IMR-90 (cell line): ENCODE measurements around the gene ALKBH1. TPM values are rescaled to one million over a fixed set of nuclear protein-coding genes. Genes with fewer than 3 reads are reported as not detected.
A peak's percentile ranks its signal among the peaks of the same experiment; 100 is the strongest.

Experiments used
- ATAC-seq: fragments of 200-7000 bp; cut with Tn5 transposase; 2 replicates; pipeline ENCODE4 v1.9.1; 2020; ENCODE audit warnings: low read depth, mild to moderate bottlenecking, moderate library complexity
- BruUV-seq: library from RNA; stranded (reverse); fragments of 400-500 nt; replicated peaks from 2 replicates; lab custom pipeline; 2021; lab: Mats Ljungman, UMichigan
- CTCF ChIA-PET: fragments of 300-600 bp; formaldehyde crosslinking; extraction: SDS; loops from one replicate; lab custom pipeline; 2021; ENCODE audit warnings: antibody characterized with exemption; lab: Yijun Ruan, JAX
- POLR2A ChIA-PET: fragments of 300-600 bp; sonication (Branson Sonifier 250); formaldehyde crosslinking; loops from one replicate; lab custom pipeline; 2022; ENCODE audit warnings: antibody characterized with exemption; ENCODE audit not compliant: unreplicated experiment; lab: Charles Lee
- DNase-seq: peaks from one replicate; pipeline ENCODE4 v3.0.0; 2013
- H2AFZ ChIP-seq: replicated peaks from 2 replicates; pipeline ENCODE3; 2013; ENCODE audit warnings: low read length, mild to moderate bottlenecking; ENCODE audit not compliant: poor library complexity
- H2AK5ac ChIP-seq: 2 replicates; pipeline ENCODE4 v1.6.1; 2013; ENCODE audit warnings: low read depth, low read length, inconsistent platforms
- H2AK9ac ChIP-seq: replicated peaks from 2 replicates; pipeline ENCODE3; 2013; ENCODE audit warnings: mild to moderate bottlenecking, low read depth, low read length, moderate library complexity; ENCODE audit not compliant: poor library complexity
- H2BK120ac ChIP-seq: 2 replicates; pipeline ENCODE4 v1.6.1; 2013; ENCODE audit warnings: low read depth, low read length, inconsistent platforms
- H2BK15ac ChIP-seq: 3 replicates; pipeline ENCODE4 v1.6.1; 2013; ENCODE audit warnings: low read depth, low read length, inconsistent platforms
- H2BK20ac ChIP-seq: 2 replicates; pipeline ENCODE4 v1.6.1; 2013; ENCODE audit warnings: low read depth, mild to moderate bottlenecking, inconsistent platforms, low read length, moderate library complexity
- H2BK5ac ChIP-seq: 2 replicates; pipeline ENCODE4 v1.6.1; 2013; ENCODE audit warnings: mild to moderate bottlenecking, low read depth, low read length, inconsistent platforms; ENCODE audit not compliant: poor library complexity, severe bottlenecking
- H3K14ac ChIP-seq: replicated peaks from 2 replicates; pipeline ENCODE4 v1.6.1; 2013; ENCODE audit warnings: low read depth, low read length, inconsistent platforms
- H3K18ac ChIP-seq: 2 replicates; pipeline ENCODE4 v1.6.1; 2013; ENCODE audit warnings: low read depth, low read length, control low read depth
- H3K23ac ChIP-seq: 2 replicates; pipeline ENCODE4 v1.6.1; 2013; ENCODE audit warnings: low read depth, low read length, inconsistent platforms
- H3K27ac ChIP-seq: 2 replicates; pipeline ENCODE4 v1.5.1; 2013; ENCODE audit warnings: mild to moderate bottlenecking, control low read depth, low read length; ENCODE audit not compliant: insufficient read depth
- H3K27me3 ChIP-seq: 2 replicates; pipeline ENCODE4 v1.6.1; 2013; ENCODE audit warnings: low read length; ENCODE audit not compliant: control insufficient read depth, insufficient read depth
- H3K36me3 ChIP-seq: 2 replicates; pipeline ENCODE4 v1.6.1; 2013; ENCODE audit warnings: low read length, mixed read lengths; ENCODE audit not compliant: control insufficient read depth, insufficient read depth
- H3K4ac ChIP-seq: 2 replicates; pipeline ENCODE4 v1.6.1; 2013; ENCODE audit warnings: low read depth, low read length, inconsistent platforms
- H3K4me1 ChIP-seq: 2 replicates; pipeline ENCODE4 v1.6.1; 2013; ENCODE audit warnings: low read length, mixed read lengths; ENCODE audit not compliant: control insufficient read depth, insufficient read depth
- H3K4me2 ChIP-seq: 2 replicates; pipeline ENCODE4 v1.6.1; 2013; ENCODE audit warnings: low read depth, mild to moderate bottlenecking, control low read depth, low read length, moderate library complexity
- H3K4me3 ChIP-seq: 2 replicates; pipeline ENCODE4 v1.5.1; 2013; ENCODE audit warnings: low read depth, mild to moderate bottlenecking, control low read depth, low read length, moderate library complexity; ENCODE audit not compliant: insufficient read depth
- H3K56ac ChIP-seq: 2 replicates; pipeline ENCODE4 v1.6.1; 2013; ENCODE audit warnings: low read length, inconsistent platforms; ENCODE audit not compliant: insufficient read depth; ENCODE audit errors: extremely low read depth
- H3K79me1 ChIP-seq, 2 experiments: 2 replicates each; pipeline ENCODE4 v1.6.1; 2013; ENCODE audit warnings: low read length in 2 of 2, inconsistent platforms in 1 of 2, low read depth in 1 of 2
- H3K9ac ChIP-seq: 2 replicates; pipeline ENCODE4 v1.6.1; 2013; ENCODE audit warnings: low read depth, low read length, control low read depth
- H3K9me1 ChIP-seq: 2 replicates; pipeline ENCODE4 v1.6.1; 2013; ENCODE audit warnings: low read length, inconsistent platforms; ENCODE audit not compliant: insufficient read depth
- H3K9me3 ChIP-seq: 2 replicates; pipeline ENCODE4 v1.6.1; 2013; ENCODE audit warnings: low read length; ENCODE audit not compliant: control insufficient read depth, insufficient read depth
- H4K20me1 ChIP-seq: 2 replicates; pipeline ENCODE4 v1.6.1; 2013; ENCODE audit warnings: low read length, inconsistent platforms; ENCODE audit not compliant: insufficient read depth
- H4K5ac ChIP-seq: 2 replicates; pipeline ENCODE4 v1.6.1; 2013; ENCODE audit warnings: mild to moderate bottlenecking, low read depth, low read length, control low read depth
- H4K8ac ChIP-seq, 2 experiments: 2 replicates each; pipeline ENCODE4 v1.6.1; 2013; ENCODE audit warnings: low read depth in 2 of 2, low read length in 2 of 2, control low read depth in 1 of 2, inconsistent platforms in 1 of 2
- H4K91ac ChIP-seq: 2 replicates; pipeline ENCODE4 v1.6.1; 2013; ENCODE audit warnings: low read depth, low read length, inconsistent platforms; ENCODE audit not compliant: insufficient read depth
- CEBPB ChIP-seq: IDR thresholded peaks from 2 replicates; pipeline ENCODE4 v1.6.1; 2012; ENCODE audit warnings: low read depth, low read length, improper control_type of control experiment
- FOS ChIP-seq: fragments of 150-350 bp; IDR thresholded peaks from 2 replicates; pipeline ENCODE4 v1.6.1; 2016; ENCODE audit warnings: low read depth, low read length
- WGBS, 2 experiments: methylation state at CpG; one replicate each; pipeline versions ENCODE4 v1.1.5 to v1.1.7; 2013; ENCODE audit warnings: missing lambda C conversion rate in 2 of 2; ENCODE audit not compliant: insufficient read length in 1 of 2; ENCODE audit errors: extremely low coverage in 2 of 2; 5-methylcytosine and 5-hydroxymethylcytosine counted together
- dilution Hi-C: fragments of 300-500 bp; cut with HindIII; formaldehyde crosslinking; loops from one replicate; pipeline ENCODE4 v1.14.3; 2018; ENCODE audit warnings: low sequenced_read_pairs; ENCODE audit not compliant: unreplicated experiment
- in situ Hi-C: fragments of 300-500 bp; cut with MboI; formaldehyde crosslinking; loops from 3 replicates; pipeline ENCODE4 v1.14.3; 2019; ENCODE audit warnings: low sequenced_read_pairs, inconsistent platforms, mixed read lengths
- intact Hi-C: fragments of 100-400 bp; cut with micrococcal nuclease; formaldehyde crosslinking; loops from 2 replicates; pipeline ENCODE4 v1.10.0; 2022
- polyA plus RNA-seq, 3 experiments: library from polyadenylated mRNA; depleted of rRNA; stranded (reverse); fragments of >200 nt; gene quantifications; 2 replicates each; pipeline ENCODE4 v1.2.3, GENCODE V29; 2012; ENCODE audit warnings: low replicate concordance in 1 of 3
- total RNA-seq: library from RNA; depleted of rRNA; stranded (reverse); fragments of >200 nt; gene quantifications from 2 replicates; pipeline ENCODE4 v1.2.3, GENCODE V29; 2012

Gene ALKBH1
- total and polyA plus RNA-seq, 2 of the 4 experiments (the other 2 are of a cell fraction) = 10.0 to 10.8 TPM

GRCh38 chr14:77752799-77753516, 45.1 kb upstream of the ALKBH1 start:
- Histone ChIP-seq H3K9me3 (no peaks in the 10 kb centered on the region), H2BK120ac (no peak overlapping the region), H2AFZ (no peak overlapping the region), H4K91ac (no peak overlapping the region), H2BK15ac (no peak overlapping the region), H4K20me1 (peaks cover 23% of the 10 kb centered on the region; the same call in 1 of the 2 replicates), H3K9me1 (no peaks in the 10 kb centered on the region), H3K27ac (no peak overlapping the region), H3K9ac (no peak overlapping the region), H3K23ac (no peak overlapping the region), H2BK20ac (no peak overlapping the region), H3K4me2 (no peak overlapping the region), H3K79me1 (peaks cover 27 to 35% of the 10 kb centered on the region in 2 experiments), H3K18ac (no peak overlapping the region), H3K4me1 (no peaks in the 10 kb centered on the region), H3K27me3 (no peaks in the 10 kb centered on the region), H2AK9ac (no peak overlapping the region), H3K4ac (no peak overlapping the region), H4K8ac (no peak overlapping the region), H3K36me3 (peaks cover 15% of the 10 kb centered on the region), H4K5ac (no peak overlapping the region), H2BK5ac (no peak overlapping the region), H3K56ac (no peak overlapping the region), H3K14ac (no peak overlapping the region), H3K4me3 (no peak overlapping the region), H2AK5ac (no peak overlapping the region)
- CTCF ChIA-PET = interaction anchor here (1.0 kb wide), 1 partner anchor 8 kb away, joined by 3 read pairs; the partner anchor contains the start of gene SNW1
- POLR2A ChIA-PET = no interaction called here
- no TSS peak for BruUV-seq
- in situ Hi-C loops (no loop called here), dilution Hi-C loops (no loop called here), intact Hi-C loops (no loop called here)
- peak; percentile 63 for TF ChIP-seq CEBPB
- no peak for TF ChIP-seq FOS
- ATAC-seq (peak; percentile 65), DNase-seq (peak; percentile 28)
- no CpG with 5 or more reads among the region's 3 CpGs for WGBS, 2 experiments
